ENCODE data around the gene CLPX.
A peak's percentile ranks its signal among the peaks of the same experiment; 100 is the strongest.
"Not testable (repeated sequence)": the region's sequence is repeated elsewhere in the genome, so short reads cannot be mapped to it uniquely, and the experiment has no call there.

CLPX gene

DNA sequence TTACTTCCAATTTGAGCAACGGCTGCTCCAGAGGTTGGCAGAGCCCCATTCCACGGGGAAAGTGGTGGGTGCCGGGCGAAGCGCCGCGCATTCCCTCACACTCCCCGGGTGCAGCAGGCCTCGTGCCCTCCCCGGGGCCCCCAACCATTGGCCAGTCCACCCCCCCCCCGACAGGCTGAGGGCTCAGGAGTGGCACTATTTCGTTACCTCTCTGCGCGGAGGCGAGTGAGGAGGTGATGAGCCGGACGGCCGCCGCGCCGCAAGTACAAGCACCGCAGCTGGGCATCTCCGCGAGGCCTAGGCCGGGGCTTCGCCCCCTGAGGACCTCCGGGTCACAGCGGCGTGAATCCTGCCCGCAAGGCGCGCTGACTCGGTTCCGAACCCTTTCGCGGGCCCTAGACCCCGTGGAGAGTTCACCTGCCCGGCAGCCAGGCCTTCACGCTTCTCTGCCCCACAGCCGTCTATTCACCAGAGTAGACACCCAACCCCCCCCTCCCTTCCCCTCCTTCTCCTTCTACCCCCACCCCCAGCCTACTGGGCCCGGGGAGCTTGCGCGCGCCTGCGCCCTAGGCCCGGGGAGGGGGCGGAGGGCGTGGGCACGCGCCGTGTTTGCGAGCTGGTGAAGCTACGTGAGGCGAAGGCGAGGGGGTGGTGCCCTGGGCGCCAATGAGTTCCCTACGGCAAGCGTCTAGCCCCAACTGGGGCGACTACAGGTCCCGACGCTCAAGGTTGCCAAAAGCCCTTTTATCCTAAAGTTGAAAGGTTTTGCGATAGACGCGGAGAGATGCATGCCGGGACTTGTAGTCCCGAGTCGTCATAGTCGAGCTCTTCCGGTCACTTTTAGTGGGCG lies at the start of gene CLPX:
TSS of gene CLPX (minus strand) at position 475 of the 850 bp plus-strand sequence. CDS start at position 286, 189 bp downstream.
- DNase-seq, result peak; percentile 77

DNA sequence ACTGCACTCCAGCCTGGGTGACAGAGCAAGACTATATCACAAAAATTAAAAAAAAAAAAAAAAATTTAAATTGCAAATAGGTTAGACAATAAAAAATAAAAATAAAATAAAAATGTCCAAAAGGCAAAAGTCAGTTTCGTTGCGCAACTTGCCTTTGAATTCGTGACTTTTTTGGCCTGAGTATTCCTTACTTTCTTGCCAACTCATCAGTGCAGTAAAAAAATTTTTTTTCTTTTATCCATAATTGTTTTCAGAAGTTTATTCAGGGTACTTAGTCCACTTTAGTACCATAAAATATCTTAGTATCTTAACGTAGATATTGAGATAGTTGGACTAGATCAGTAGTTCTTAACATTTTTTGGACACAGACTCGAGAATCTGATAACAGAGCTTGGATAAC lies 48.6 kb upstream of the CLPX start:
- no peak for DNase-seq

DNA sequence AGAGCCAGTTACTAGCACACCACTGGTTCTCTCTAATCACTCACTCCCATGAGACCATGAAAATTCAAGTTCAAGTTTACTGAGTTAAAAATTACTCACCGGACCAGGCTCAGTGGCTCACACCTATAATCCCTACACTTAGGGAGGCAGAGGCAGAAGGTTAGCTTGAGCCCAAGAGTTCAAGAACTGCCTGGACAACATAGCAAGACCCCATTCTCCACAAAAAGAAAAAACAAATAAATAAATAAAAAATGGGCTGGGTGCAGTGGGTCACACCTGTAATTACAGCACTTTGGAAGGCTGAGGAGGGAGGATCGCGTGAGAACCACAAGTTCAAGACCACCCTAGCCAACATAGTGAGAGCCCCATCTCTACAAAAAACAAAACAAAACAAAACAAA lies 47.4 kb upstream of the CLPX start:
- no peak for DNase-seq

DNA sequence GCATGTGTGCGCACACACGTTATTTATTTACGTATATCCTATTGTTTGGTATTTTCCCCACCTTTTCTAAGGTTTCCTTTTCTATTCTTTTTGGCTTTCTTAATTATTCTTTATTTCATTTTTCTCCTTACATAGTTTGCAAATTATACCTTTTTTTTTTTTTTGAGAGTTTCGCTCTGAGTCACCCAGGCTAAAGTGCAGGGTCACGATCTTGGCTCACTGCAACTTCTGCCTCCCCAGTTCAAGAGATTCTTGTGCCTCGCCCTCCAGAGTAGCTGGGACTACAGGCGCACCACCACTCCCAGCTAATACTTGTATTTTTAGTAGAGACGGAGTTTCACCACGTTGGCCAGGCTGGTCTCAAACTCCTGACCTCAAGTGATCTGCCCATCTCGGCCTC lies 46.2 kb upstream of the CLPX start:
- DNase-seq, result no peak

- DNase-seq, result not testable (repeated sequence)
Observed at GRCh38 chr15:65226901-65227300, 41.8 kb upstream of the CLPX start.

- DNase-seq, result no peak
Observed at GRCh38 chr15:65226221-65226620, 41.1 kb upstream of the CLPX start.

- no peak for DNase-seq
Observed at GRCh38 chr15:65223996-65224395, 38.9 kb upstream of the CLPX start.

GRCh38 chr15:65222891-65223290 lies 37.7 kb upstream of the CLPX start:
- no peak for DNase-seq

DNA sequence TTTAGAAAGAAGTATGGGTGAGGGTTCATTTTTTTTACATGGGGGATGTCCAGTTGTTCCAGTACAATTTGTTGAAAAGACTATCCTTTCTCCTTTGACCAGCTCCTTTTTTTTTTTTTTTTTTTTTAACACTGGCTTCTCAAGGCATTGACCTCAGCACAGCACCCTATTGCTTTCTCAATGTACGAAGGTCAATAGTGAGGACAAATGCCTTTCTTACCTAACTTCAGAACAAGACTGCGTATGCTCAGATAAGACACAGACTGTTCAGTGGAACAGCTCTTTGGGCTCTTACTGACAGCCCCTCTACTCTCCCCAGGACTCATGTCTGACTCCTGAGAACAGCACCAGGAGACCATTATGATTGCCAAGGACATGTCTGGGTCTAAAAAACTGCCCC lies 36.6 kb upstream of the CLPX start:
- DNase-seq, result no peak

DNA sequence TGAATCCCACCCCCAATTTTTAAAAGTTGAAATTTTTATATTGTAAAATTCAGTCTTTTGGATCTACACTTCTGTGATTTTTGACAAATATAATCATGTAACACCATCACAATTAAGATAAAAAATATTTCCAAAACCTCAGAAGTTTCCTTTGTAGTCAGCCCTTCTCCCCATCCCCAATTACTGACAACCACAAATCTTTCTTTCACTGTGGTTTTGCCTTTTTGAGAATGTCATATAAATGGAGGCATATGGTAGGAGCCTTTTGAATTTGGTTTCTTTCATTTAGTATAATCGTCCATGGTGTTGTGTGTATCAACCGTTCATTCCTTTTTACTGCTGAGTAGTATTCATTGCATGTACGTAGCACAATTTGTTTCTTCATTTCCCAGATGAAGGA lies 34.0 kb upstream of the CLPX start:
- DNase-seq, result no peak

DNA sequence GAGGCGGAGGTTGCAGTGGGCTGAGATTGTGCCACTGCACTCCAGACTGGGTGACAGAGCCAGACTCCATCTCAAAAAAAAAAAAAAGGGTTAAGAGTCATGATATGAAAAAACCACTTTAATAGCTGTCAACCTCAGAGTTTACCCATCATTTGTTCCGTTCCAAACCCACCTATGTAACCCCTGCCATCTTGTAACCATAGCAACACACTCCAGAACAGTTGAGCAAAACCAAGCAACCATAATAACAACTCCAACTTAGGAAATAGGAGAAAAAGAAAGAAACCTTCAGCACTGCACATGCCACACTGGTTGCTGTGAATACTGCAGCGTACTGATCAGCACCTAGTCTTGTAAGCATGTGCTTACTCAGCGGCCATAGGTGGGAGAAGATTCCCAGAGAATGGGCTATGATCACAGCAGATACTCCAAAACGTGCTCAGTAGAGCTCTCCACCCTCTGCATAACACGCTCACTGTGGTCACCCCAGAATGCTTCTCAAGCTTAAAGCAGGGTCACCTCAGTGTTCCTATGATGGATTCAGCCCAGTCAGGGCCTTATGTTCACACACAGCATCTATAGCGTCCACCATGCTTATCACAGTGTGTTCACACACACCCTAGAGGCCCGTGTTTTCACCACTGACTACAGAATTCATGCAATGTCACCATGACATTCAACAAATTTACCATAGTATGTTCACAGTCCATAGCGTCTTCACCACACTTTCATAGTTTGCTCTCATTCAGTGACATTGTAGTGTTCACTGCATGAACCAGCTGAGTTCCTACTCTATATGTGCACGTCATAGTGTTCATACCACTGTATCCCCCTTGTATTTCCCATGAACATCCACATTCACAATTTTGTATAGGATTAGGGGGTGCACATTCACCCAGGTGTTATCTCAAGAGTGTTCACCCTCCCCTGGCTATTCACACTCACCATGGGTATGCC lies 32.7 kb upstream of the CLPX start:
- DNase-seq, result no peak

- no peak for DNase-seq
Observed at GRCh38 chr15:65215496-65215895, 30.4 kb upstream of the CLPX start.

DNA sequence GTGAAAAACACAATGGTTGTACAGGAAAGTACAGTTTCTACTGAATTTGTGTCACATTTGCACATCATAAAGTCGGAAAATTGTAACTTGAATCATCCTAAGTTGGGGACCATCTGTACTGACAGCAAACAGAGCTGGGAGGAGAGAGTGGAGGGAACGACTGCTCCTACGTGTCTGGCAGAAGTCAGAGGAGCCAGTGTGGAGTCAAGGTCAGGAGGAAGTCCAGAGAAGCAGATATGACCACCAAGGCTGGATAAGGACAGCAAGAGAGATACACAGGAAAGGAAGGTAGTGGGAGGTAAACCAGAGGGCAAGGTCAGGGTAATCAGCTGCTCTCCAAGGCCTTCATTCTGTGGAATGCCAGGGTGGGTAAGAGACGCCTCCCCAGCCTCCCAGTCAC lies 28.9 kb upstream of the CLPX start:
- no peak for DNase-seq

GRCh38 chr15:65213241-65213640 lies 28.1 kb upstream of the CLPX start:
- DNase-seq, result no peak

GRCh38 chr15:65212097-65212496 lies 27.0 kb upstream of the CLPX start:
- DNase-seq, result no peak

GRCh38 chr15:65211482-65211982 lies 26.4 kb upstream of the CLPX start:
- no peak for DNase-seq

DNA sequence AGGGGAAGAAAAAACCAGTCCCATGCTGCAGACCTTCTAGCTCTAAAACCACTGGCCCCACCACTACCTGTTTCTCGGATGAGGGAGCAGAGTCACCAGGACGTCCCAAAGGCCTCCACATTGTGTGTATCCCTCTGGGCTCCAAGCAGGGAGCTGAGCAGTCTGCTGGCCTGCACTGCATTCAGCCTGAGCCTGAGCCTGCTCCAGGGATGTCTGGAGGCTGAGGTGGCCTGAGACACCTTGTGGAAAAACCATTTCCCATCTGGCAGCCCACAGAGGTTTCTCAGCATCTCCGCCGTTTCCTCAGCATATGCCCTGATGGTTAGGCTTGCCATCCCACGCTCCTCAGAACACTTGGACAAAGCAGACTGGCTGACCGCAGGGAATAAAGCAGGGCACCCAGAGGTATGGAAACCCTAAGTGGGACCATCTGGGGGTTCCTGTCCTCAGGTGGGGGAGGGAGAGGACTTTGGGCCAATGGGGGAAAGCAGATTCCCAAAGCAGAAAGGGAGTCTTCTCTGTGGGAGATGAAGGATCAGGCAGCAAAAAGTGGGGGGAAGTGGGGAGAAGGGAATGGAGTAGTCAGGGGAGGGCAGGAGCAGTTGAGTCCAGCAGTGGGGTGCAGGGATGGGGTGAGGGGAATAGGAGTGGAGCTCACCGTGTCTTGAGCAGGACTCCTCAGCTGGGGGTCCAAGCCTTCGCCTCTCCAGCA lies 25.8 kb upstream of the CLPX start, which contains the start of gene CILP:
TSS of gene CILP (minus strand) at position 704 of the 712 bp plus-strand sequence. CDS start 1,718 bp downstream, outside the sequence.
- DNase-seq, result no peak

GRCh38 chr15:65209701-65210643 lies 24.8 kb upstream of the CLPX start:
- DNase-seq, result no peak

DNA sequence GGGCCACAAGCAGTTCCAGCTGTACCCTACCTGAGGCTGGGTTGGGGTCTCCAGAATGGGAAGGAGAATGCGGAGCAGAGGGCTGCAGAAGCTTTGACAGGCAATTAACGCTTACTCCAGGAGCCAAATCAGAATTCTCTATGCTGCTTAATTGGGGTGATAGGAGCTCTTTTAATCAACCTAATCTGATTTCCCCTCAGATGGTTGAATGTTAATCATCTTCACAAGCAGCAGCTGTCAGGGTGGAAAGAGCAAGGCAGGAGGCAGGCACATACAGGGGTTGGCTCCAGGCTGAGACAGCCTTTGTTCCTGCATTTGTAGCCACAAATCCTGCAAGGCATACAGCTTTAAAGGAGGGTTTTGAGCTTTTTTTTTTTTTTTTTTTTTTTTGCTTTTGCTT lies 23.5 kb upstream of the CLPX start:
- no peak for DNase-seq

DNA sequence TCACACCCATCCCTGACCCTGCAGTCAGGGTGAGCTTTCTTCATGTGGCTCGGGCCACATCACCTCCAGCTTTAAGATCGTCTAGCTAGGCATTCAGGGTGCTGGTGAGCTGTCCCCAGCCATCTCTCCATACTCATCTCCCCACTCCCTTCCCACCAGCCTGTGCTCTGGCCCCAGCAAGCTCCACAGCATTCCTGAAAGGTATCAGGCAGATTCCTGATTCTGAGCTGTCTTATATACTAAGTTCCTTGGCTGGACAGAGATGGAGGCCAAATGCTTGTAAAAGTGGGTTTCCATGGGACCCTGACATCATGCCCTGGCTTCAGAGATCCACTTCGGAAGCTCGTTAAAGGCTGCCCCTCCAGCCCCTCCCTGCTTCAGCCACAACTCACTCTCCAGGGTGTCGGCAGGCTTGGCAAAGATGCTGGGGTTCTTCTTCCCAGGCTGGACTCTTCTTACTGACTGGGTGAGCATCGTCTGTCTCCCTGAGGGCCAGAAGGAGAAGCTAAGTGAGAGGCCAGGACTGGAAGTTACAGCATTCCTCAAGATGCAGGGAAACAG lies 22.2 kb upstream of the CLPX start:
- DNase-seq, result no peak

DNA sequence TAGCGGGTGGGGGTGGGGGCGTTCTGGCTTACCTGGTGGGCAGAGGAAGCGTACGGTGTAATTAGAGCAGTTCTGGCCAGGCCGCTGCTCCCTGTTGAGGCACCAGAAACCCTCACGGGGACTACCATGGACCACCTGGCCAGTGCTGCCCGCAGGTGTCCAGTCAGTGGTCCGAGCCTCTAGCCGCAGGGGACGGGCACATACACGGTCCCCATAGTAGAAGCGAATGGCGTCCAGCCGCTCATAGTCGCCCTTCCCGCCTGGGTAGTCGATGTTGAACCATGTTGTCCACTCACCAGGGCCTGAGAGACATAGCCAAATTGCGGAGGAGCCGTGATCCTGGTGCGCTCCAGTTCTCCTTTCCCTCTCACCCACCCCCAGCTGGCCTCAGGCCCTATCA lies 21.6 kb upstream of the CLPX start:
- no peak for DNase-seq

Data from amniotic stem cell (primary cell).